Stimulated activated CD4-positive, alpha-beta T cell treated with anti-CD3 and anti-CD28 coated beads, Interleukin-4, amount 100 ng/mL, for 1 hour (primary cell): ENCODE data around the gene ATF7IP2.
"Not testable (repeated sequence)": the region's sequence is repeated elsewhere in the genome, so short reads cannot be mapped to it uniquely, and the experiment has no call there.

ENCODE experiments used
- DNase-seq: peaks from one replicate; pipeline ENCODE4 v3.0.0-alpha.2; 2020

ATF7IP2 gene

DNA sequence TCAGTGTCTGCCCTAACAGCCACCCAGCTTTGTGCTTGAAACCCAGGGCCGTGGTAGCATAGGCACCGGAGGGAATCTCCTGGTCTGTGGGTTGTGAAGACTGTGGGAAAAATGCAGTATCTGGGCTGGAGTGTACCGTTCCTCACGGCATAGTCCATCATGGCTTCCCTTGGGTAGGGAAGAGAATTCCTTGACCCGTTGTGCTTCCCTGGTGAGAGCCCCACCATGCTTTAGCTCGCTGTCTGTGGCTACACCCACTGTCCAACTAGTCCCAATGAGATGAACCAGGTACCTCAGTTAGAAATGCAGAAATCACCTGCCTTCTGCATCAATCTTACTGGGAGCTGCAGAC, 67.3 kb downstream of the ATF7IP2 start:
- no peak for DNase-seq

DNA sequence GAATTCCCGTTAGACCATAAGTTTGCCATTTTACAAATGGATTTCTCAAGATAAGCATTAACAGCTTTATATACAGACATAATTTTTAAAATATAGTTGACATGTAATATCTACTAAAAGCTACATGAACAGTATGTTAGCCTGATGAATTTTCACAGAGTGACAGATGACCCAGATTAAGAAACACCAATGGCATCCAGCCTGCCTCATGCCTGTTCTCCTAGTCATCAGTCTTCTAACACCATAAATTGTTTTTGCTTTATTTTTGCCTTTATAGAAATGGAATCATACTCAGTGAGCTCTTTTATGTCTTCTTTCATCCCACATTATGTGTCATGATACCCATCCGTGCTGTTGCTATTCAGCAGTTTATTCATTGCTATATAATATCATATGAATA, 80.0 kb downstream of the ATF7IP2 start:
- no peak for DNase-seq

DNA sequence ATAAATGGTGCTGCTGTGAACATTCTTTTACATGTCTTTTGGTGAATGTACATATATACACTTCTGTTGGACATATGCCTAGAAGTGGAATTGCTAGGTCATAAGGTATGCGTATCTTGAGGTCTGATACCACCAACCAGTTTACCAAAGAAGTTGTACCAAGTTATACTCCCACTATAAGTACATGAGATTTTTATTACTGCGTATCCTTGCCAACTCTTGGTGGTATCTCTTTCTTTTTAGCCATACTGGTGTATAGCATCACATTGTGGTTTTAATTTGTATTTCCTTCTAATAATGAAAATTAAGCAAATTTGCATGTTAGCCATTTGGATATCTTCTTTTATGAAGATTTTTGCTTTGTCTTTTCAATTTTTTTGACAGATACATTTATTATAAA, 80.5 kb downstream of the ATF7IP2 start:
- DNase-seq: no peak

DNA sequence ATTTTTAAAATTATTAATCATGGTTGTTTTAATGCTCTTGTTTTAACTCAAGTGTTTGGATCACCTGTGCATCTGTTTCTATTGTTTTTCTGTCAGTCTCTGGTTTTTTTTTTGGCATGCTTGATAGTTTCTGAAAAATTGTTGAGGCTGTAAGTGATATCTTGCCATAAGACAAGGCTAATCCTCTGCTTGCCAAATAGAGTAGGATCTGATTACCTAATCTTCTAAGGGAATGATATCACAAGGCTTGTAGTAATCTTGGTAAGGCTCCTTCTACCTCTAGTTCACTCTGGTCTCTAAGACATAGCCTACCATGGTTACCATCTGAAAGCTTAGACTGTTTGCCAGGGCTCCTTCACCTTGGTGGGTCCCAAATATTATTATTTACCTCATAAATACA, 81.0 kb downstream of the ATF7IP2 start:
- no peak for DNase-seq

DNA sequence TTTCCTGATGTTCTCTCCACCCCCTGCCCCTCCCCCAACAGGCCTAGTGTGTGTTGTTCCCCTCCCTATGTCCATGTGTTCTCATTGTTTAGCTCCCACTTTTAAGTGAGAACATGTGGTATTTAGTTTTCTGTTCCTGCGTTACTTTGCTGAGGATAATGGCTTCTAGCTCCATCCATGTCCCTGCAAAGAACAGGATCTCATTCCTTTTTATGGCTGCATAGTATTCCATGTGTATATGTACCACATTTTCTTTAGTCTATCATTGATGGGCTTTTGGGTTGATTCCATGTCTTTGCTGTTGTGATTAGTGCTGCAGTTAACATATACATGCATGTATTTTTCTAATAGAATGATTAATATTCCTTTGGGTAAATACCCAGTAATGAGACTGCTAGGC, 90.8 kb downstream of the ATF7IP2 start:
- not testable (repeated sequence) for DNase-seq

DNA sequence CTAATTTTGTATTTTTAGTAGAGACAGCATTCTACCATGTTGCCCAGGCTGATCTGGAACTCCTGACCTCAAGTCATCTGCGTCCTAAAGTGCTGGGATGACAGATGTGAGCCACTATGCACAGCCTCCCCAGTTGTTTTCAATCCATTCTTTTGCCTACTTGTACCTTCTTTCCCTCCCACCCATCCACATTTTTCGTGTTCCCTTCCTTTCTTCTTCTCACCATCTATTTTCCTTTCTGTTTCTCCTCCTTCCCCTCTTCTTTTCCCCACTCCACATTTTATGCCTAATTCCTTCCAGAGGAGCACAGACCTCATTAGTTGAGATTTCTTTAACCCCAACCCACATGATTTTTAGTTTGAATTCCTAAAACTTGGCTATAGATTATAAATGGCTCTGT, 94.3 kb downstream of the ATF7IP2 start:
- no peak for DNase-seq

DNA sequence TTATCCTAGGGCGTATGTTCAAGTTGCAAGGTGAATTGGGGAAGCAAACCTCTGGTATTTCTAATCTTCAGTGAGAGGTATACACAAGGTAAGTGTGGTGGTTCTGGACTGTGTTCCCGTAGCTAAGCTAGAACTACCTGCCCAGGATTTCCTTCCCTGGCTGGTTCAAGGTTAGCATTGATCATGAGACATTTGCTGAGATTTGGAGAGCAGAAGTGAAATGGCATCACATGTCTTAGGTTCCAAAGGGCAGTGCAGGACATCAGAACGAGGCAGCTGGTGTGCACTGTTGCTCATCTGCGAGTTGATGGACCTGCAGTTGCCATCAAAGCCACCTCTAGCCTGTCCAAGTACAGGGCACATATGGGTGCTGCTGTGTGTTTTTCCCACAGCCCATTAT, 99.3 kb downstream of the ATF7IP2 start:
- no peak for DNase-seq

DNA sequence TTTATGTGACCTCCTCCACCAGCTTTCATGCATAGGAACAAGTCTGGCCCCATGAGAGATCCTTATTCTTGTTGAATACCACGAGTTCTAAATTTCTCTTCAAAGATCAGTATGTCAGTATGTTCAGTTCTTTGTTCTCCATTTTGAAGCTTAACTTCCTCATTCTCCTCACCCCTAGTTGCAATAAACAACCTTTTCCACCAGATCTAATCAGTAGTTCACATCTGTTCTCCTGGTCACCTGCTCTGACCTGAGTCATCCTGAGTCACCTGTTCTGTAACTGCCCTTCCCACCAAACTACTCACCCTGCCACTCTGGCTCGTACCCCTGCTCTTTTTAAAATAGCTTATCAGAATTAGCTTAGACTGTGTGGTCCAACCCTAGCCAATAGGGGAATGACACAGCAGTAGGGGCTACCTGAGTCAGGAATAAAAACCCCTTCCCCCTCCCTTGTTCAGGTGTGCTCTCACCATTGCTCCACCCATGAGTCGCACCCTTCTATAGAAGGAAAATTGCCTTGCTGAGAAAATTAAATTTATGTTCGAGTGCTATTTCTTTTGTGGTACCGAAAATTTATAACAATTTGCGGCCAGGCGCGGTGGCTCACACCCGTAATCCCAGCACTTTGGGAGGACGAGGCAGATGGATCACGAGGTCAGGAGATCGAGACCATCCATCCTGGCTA, 100.0 kb downstream of the ATF7IP2 start:
- DNase-seq: no peak

DNA sequence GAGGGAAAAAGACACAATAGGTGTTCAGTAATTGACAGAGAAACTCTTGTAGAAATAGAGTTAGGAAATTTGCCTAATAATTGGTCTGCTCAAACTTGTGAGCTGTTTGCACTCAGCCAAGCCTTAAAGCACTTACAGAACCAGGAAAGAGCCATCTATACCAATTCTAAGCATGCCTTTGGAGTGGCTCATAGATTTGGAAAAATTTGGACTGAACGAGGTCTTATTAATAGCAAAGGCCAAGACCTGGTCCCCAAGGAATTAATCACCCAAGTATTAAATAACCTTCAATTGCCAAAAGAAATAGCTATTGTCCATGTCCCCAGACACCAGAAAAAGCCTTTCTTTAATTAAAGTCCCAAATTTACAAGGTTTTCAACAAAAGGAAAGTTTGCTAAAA, 104.3 kb downstream of the ATF7IP2 start:
- DNase-seq: no peak

DNA sequence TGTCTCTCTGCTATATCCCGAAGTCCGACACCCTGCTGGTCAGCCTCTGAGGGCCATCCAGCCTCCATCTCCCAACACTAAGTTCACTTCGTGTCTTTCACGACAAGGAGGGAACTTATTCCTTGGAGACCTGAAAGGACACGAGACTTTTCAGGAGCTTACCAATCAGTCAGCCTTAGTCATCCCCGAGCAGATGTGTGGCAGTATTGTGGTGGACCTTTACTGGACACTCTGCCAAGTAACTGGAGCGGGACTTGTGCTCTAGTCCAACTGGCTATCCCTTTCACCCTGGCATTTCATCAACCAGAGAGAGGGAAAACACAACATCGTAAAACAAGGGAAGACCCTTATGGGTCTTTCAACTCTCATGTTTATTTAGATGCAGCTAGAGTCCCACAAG, 107.4 kb downstream of the ATF7IP2 start:
- DNase-seq: no peak

DNA sequence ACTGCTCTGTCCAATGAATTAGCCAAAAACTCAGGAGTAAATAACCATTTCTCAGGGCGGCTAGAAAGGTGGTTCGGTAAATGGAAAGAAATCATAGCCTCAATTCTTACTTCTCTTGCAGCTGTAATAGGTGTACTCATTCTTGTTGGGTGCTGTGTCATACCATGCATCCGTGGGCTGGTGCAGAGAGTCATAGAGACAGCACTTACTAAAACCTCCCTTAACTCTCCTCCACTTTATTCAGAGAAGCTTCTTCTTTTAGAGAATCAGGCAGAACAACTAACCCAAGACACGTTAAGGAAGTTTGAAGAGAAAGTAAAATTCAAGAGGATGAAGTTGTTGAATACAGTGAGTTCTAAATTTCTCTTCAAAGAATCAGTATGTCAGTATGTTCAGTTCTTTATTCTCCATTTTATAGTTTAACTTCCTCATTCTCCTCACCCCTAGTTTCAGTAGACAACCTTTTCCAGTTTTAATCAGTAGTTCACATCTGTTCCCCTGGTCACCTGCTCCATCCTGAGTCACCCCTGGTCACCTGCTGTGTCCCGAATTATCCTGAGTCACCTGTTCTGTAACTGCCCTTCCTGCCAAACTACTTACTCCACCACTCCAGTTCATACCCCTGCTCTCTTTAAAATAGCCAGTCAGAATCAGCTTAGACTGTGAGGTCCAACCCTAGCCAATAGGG, 108.6 kb downstream of the ATF7IP2 start:
- no peak for DNase-seq

DNA sequence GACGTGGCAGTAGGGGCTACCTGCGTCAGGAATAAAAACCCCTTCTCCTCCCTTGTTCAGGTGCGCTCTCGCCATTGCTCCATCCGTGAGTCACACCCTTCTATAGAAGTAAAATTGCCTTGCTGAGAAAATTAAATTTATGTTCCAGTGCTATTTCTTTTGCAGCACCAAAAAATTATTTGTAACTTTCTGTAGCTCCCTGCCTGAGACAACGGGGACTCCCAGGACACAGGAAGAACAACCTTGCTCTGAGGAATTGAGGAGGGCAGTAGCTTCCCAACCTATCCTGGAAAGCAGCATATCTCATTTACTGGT, 109.1 kb downstream of the ATF7IP2 start:
- DNase-seq: no peak

DNA sequence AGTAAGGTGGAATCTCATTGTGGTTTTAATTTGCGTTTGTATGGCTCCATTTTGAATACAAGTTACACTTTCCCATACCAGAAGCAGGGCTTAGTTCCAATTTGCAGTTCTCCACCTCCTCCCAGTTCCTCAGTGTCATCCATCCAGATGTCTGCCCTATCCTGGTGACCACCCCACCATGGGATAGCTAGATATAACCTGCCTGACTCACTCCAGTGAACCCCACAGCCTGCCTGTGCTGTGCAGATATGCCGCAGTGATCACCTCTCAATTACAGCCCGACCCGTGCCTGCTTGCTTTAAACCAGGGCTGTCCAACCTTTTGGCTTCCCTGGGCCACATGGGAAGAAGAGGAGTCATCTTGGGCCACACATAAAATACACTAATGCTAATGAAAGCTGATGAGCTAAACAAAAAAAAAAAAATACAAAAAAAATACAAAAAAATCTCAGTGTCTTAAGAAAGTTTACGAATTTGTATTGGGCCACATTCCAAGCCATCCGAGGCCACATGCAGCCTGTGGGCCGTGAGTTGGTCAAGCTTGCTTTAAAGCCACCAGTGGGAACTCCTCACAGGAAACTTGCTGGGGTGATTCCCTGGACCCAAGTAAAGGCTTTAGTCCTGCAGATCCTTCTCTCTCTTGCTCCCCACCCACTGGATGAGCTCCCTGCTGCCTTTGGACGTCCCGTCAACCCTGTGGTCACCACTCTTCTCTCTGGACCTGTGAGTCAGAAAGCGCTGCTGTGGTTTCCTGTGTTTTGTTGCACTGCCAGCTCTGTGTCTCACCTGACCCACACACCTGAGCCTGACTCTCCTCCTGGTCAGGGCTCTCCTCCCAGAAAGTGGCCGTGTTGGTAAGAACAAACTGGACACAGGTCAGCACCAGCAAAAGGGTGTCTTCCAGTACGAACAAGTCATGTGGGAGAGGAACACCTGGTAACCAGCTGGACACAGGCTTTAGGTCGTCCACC, 111.6 kb downstream of the ATF7IP2 start:
- DNase-seq: no peak

DNA sequence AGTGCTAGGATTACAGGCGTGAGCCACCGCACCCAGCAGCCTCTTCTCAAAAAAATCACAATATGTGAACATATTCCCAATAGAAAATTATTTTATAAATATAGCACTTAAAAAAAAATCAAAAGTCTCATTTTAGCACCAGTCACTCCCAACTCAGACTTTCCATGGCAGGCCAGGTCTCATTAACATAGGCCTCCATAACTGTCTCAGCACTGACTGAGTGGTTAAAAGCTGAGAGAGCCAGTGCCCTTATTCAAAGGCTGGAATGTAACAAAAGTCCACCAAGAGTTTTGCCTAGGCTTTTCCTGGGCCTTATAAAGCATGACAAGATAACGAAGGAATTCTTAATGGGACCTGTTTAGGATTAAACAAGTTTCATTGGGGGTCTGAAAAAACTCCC, 114.7 kb downstream of the ATF7IP2 start:
- DNase-seq: no peak

DNA sequence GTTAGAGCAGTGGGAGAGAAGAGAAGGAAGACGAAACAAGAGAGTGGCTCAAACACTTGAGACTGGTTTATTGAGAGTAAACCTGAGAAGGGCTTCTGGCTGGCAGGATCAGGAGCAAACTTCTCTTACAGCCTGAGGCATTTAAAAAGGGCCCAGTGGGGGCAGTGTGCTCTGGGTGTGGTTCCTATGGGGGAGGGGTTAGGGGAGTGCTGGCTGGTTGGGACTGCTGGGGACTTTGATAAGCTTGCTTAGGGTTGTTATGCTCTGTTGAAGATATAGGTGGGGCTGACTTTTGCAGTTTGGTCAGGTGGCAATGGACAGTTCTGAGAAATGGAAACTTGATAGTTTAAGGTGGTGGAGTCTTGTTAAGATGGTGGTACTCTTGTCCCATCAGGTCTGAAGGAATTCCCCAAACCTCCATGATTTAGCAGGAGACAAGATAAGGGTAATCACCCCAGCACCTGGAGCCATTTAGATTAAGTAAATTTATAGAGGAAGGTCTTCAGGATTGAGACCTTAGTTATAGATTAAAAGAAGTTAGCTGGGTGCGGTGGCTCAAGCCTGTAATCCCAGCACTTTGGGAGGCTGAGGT, 115.3 kb downstream of the ATF7IP2 start:
- no peak for DNase-seq

DNA sequence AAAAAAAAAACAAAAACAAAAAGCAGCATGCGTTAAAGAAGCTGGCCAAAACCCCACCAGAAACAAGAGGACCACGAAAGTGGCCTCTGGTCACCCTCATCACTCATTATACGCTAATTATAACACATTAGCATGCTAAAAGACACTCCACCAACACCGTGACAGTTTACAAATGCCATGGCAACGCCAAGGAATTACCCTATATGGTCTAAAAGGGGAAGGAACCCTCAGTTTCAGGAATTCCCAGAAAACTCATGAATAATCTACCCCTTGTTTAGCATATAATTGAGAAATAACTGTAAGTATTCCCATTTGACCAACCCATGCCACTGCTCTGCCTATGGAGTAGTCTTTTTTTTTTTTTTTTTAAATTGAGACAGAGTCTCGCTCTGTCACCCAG, 116.9 kb downstream of the ATF7IP2 start:
- no peak for DNase-seq

DNA sequence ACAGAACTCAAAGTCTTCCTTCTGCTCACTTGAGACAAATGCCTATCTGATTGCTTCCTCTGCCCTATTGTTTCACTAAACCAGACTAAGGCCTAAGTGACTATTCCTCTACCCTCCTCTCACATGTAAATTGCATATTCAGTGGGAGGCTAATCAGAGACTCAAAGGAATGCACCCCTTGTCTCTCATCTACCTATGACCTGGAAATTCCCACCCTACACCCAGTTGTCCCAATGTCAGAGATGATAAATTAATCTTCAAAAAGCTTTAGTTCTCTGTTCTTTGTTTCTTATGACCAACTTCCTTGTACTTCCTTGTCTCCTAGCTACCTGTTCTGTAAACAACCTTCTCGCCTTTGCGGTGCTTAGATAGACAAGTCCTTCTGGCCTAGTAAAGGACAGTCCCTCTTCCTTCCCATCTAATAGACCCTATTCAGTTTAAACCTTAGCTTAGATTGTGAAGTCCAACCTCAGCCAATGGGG, 118.6 kb downstream of the ATF7IP2 start:
- DNase-seq: no peak

DNA sequence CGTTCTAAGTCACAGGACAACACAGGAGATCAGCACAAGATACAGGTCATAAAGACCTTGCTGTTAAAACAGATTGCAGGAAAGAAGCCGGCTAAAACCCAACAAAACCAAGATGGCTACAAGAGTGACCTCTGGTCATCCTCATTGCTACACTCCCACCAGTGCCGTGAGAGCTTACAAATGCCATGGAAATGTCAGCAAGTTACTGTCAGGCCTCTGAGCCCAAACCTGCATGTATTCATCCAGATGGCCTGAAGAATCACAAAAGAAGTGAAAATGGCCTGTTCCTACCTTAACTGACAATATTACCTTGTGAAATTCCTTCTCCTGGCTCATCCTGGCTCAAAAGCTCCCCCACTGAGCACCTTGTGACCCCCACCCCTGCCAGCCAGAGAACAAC, 119.4 kb downstream of the ATF7IP2 start:
- DNase-seq: not testable (repeated sequence)

DNA sequence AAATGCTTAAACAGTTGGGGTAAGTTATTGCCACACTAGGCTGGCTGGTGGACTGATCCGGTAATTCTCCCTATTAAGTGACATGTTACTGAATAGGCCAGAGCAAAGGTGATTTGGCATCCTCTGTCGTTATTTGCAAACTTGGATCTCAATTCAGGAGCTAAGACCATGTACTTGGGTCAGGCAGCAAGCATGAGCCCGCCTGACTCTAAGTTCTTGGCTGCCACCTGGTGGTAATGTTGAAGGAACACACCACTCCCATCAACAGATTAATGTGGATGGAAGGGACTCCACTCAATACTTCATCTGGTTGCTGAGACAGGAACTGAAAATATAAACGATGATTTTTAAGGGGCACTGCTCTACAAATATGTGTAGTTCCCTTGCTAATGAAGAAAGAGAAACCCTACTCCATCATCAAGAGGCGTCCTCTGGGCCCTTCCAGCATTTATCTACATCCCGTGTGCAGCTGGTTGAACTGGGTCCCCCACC, 123.7 kb downstream of the ATF7IP2 start:
- DNase-seq: peak; percentile 41

DNA sequence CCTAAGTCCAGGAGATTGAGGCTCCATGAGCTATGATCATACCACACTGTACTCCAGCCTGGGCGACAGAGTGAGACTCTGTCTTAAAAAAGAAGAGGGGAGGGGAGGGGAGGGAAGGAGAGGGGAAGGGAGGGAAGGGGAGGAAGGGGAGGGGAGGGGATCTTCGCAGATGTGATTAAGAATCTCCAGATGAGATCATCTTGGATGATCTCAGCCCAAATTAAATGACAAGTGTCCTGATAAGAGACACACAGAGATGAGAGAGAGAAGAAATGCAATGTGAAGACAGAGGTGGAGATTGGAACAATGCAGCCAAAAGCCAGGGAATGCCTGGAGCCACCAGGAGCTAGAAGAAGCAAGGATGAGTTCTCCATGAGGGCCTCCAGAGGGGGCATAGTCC, 124.4 kb downstream of the ATF7IP2 start:
- no peak for DNase-seq

DNA sequence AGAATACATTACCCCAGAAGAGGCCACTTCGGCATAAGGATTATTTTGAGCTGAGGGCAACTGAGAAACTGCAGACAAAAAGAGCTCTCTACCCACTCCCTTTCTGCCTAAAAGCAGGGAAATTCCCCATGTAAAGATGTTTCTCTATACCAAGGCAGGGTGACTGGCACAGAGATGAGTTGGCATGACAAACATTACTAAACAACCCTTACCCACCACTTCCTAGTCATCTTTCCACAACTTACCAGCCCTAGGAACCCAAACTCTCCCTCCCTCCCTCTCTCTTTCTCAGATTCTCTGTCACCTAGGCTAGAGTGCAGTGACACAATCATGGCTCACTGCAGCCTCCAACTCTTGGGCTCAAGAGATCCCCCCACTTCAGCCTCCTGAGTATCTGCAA, 126.0 kb downstream of the ATF7IP2 start:
- no peak for DNase-seq

DNA sequence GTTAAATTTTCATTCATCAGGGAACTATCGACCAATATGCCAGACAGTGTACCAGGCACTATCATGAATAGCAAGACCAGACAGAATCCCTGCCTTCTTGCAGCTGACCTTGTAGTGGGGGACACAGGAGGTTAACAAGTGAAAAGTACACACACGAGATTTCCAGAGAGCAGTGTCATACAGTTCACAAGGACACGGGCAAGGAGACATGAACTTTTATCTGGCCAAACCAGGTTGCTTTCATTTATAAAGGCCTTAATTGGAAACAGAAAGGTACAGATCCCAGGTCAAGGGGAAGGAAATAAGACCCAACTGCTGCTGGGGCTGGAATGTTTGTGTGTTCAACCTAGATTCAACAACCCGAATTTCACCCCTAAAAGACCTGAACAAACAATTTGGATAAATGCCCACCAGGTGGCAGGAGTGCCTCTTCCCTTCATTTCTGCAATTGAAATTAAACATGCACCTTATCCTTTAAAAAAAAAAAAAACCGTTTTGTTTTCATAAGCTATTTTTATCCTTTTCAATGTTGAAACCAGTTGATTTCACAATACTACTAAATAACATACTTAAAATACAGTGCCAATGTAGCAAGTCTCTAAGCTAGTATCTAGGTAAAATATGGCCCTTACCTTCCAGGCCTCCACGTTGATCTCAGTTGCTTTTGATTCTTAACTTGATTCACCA, 128.7 kb downstream of the ATF7IP2 start:
- peak; percentile 26 for DNase-seq

DNA sequence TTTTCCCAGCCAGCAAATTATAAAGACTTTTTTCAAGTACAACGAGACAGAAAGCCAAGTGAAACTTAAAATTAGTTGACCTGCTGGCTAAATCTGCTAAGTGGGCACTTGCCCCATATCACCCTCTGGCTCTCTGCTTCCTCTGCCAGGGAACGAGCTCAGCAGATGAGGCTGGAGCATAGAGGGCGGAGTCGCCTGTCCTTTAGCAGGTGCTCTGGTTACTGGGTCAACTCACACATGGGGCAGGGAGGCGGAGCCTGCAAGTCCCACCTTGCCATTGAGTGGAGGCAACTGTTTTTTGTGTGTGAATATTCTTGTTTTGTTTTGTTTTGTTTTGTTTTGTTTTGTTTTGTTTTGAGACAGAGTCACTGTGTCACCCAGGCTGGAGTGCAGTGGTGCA, 132.0 kb downstream of the ATF7IP2 start:
- no peak for DNase-seq
